Ishikawa (cell line): ENCODE data around the gene MAP3K20.

ENCODE experiments used
- CEBPB ChIP-seq: IDR thresholded peaks from 2 replicates; pipeline ENCODE4 v1.6.1; 2012
- EP300 ChIP-seq: IDR thresholded peaks from 2 replicates; pipeline ENCODE4 v1.6.1; 2012; ENCODE audit warnings: borderline replicate concordance
- FOXM1 ChIP-seq: IDR thresholded peaks from 2 replicates; pipeline ENCODE4 v1.6.1; 2012; ENCODE audit warnings: low read depth, borderline replicate concordance
- RAD21 ChIP-seq: IDR thresholded peaks from 2 replicates; pipeline ENCODE4 v1.6.1; 2012; ENCODE audit warnings: low read depth
- REST ChIP-seq: IDR thresholded peaks from 2 replicates; pipeline ENCODE4 v1.6.1; 2012; ENCODE audit warnings: low read depth, mild to moderate bottlenecking
- TAF1 ChIP-seq: IDR thresholded peaks from 2 replicates; pipeline ENCODE4 v1.6.1; 2012; ENCODE audit warnings: low read depth, mild to moderate bottlenecking
- TCF12 ChIP-seq: IDR thresholded peaks from 2 replicates; pipeline ENCODE4 v1.6.1; 2012; ENCODE audit warnings: low read depth
- USF1 ChIP-seq: IDR thresholded peaks from 2 replicates; pipeline ENCODE4 v1.6.1; 2012
- YY1 ChIP-seq: IDR thresholded peaks from 2 replicates; pipeline ENCODE4 v1.6.1; 2012; ENCODE audit warnings: low read depth

- no peak for TF ChIP-seq EP300
- TF ChIP-seq TCF12, result no peak
- no peak for TF ChIP-seq YY1
- TF ChIP-seq USF1, result no peak
- no peak for TF ChIP-seq TAF1
- no peak for TF ChIP-seq CEBPB
- TF ChIP-seq FOXM1, result no peak
- TF ChIP-seq RAD21, result no peak
- TF ChIP-seq REST, result no peak
Measured at GRCh38 chr2:173232956-173233744, 157.5 kb downstream of the MAP3K20 start.
